Left colon (tissue), 2 donors: ENCODE measurements around the gene ANP32A. TPM values are rescaled to one million over a fixed set of nuclear protein-coding genes. Genes with fewer than 3 reads are reported as not detected.
"Not testable (repeated sequence)": the region's sequence is repeated elsewhere in the genome, so short reads cannot be mapped to it uniquely, and the experiment has no call there.

ENCODE experiments used
- ATAC-seq: fragments of 200-7000 bp; cut with Tn5 transposase; one replicate; pipeline ENCODE4 v1.9.1; 2020; ENCODE audit warnings: mild to moderate bottlenecking, moderate library complexity
- DNase-seq, 2 donors: peaks; one replicate each; pipeline ENCODE4 v3.0.0-alpha.2; 2020
- intact Hi-C, 2 donors: fragments of 100-400 bp; cut with DNase I in 1 of 2; cut with micrococcal nuclease in 1 of 2; formaldehyde crosslinking; loops; one replicate each; pipeline versions ENCODE4 v1.11.2 to v1.14.0; 2022; cut with DNase I, micrococcal nuclease
- total RNA-seq, 2 donors: library from RNA; stranded (reverse); fragmentation: NEBNext Ultra II Directional; extraction: Animal tissue kit (Norgen Biotek cat#: 25700); gene quantifications; one replicate each; pipeline ENCODE4 v1.2.1, GENCODE V29; 2021
- donor health status: DM: no; HTN: no; CAD: no.
- donor health status: DM: yes; HTN: yes; CAD: no.

Gene ANP32A
- total RNA-seq, 2 donors from 2014 or later: 91.9 to 122 TPM

DNA sequence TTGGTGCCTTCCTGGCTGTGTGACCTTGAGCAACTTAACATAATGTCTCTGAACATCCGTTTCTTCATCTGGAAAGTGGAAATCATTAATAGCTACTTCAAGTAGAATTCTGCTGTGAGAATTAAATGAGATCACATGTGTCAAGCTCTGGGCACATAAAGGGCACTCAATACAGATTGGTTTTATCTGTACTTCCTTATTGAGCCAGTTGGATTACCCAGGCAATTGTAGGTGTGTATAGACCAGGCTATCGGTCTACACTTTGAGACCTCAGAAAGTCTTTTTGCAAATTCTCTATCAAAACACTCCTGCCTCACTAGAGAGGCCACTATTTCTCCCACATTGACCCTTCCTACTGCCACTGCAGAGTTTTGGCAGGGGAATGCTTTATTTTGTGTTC lies 47.7 kb downstream of the ANP32A start:
- DNase-seq: no peak
- intact Hi-C loops: no loop called here
- peak; percentile 94 for ATAC-seq

- intact Hi-C loops: no loop called here
- ATAC-seq (no peak), DNase-seq (no peak)
These were observed 50.5 kb downstream of the ANP32A start for GRCh38 chr15:68770216-68770615.

DNA sequence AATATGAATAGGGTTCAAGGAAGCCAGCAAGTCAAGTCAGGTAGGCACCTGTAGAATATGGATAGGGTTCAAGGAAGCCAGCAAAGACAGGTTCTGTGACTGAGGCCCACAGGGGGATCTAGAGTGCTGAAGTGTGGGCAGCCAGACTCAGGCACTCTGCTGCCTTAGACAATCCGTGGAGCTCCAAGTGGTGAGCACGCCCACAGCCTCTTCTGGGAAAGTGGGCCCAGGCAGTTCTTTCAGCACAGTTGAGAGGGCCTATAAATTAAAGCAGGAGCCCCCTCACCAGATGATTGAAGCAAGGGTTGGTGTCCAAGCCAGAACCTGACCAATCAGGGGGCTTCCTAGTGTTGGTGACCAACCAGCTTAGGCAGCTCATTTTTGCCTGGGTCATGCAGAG lies 51.0 kb downstream of the ANP32A start:
- intact Hi-C loops: no loop called here
- ATAC-seq (no peak), DNase-seq (no peak)

- intact Hi-C loops: no loop called here
- no peak for ATAC-seq
- no peak for DNase-seq
These were observed 52.4 kb downstream of the ANP32A start for GRCh38 chr15:68768321-68768720.

DNA sequence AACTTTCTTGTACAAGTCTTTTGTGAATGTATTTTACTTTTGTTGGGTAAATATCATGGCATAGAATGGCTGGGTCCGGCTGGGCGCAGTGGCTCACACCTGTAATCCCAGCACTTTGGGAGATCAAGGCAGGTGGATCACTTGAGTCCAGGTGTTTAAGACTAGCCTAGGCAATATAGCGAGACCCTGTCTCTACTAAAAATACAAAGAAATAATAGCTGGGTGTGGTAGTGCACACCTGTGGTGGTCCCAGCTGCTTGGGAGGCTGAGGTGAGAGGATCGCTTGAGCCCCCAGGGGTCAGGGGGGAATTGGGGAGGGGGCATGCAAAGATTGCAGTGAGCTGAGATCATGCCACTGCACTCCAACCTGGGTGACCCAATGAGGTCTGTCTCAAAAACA lies 52.9 kb downstream of the ANP32A start:
- ATAC-seq: no peak
- intact Hi-C loops: no loop called here
- DNase-seq: no peak

- intact Hi-C loops: no loop called here
- DNase-seq (no peak), ATAC-seq (no peak)
These were observed 54.9 kb downstream of the ANP32A start for GRCh38 chr15:68765602-68766368.

- no peak for ATAC-seq
- no peak for DNase-seq
- intact Hi-C loops: no loop called here
These were observed 56.6 kb downstream of the ANP32A start for GRCh38 chr15:68764090-68764489.

GRCh38 chr15:68763063-68763462 lies 57.6 kb downstream of the ANP32A start:
- DNase-seq: no peak
- no peak for ATAC-seq
- intact Hi-C loops: no loop called here

DNA sequence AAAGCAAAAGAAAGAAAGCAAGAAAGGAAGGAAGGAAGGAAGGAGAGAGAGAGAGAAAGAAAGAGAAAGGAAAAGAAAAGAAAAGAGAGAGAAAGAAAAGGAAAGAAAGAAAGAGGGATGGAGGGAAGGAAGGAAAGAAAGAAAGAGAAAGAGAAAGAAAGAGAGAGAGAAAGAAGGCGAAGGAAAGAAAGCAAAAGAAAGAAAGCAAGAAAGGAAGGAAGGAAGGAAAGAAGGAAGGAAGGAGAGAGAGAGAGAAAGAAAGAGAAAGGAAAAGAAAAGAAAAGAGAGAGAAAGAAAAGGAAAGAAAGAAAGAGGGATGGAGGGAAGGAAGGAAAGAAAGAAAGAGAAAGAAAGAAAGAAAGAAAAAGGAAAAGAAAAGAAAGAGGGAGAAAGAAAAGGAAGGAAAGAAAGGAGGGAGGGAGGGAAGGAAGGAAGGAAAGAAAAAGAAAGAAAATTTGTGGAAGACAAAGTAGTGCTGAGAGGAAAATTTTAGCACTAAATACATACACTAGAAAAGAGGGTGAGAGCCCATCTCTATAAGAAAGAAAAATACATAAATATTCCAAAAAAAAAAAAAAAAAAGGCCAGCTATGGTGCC lies 60.6 kb downstream of the ANP32A start:
- ATAC-seq, DNase-seq, intact Hi-C loops: not testable (repeated sequence)

DNA sequence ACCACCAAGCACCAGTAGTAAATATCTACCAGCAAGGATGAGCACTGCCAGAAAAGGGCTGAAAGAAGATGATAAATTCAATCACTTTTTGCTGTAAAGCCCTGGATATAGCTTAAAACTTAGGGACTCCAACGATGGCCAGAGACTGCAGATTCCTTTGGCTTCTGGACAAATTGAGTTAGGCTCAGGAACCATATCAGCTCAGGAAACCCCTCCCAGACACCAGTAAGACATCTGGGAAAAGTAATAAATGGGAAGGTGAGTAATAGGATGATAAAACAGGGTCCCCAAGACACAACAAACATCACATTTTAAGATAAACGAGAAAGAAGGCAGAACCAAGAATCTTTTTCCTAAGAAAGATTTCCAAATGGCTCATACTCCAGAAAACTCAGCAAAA lies 65.0 kb downstream of the ANP32A start:
- DNase-seq (no peak), ATAC-seq (no peak)
- intact Hi-C loops: no loop called here

DNA sequence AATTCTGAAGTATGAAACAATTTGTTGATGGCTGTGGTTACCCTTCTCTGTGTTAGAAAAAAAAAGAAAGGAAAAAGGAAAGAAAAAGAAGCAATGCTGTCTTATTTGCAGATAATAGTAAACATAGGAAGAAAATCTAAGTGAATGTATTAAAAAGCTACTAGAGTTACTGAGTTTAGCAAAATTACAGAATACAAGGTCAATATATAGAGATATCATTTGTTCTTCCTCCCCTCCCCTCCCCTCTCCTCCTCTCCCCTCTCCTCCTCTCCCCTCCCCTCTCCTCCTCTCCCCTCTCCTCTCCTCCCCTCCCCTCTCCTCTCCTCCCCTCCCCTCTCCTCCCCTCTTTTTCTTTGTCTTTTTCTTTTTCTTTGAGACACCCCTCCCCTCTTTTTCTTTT lies 69.1 kb downstream of the ANP32A start:
- no peak for ATAC-seq
- intact Hi-C loops: no loop called here
- no peak for DNase-seq

- intact Hi-C loops: no loop called here
- DNase-seq: no peak
- ATAC-seq: no peak
These were observed 70.9 kb downstream of the ANP32A start for GRCh38 chr15:68749793-68750192.

DNA sequence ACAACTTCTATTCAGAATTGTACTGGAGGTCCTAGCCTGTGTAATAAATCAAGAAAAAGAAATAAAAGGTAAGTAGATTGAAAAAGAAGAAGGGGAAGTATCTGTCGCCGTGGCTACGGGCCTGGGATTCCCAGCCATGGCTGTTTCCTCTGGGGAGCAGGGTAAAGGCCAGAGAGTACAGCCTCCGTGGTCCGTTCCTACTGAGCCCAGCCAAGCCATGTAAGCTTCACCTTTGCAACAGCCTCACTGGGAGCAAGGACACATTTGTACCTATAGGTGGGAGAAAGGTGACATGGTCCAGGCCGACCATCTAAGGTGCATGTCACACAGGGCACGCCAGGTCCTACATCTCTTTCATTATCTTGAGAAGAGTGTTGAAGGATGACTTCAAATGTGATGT lies 71.3 kb downstream of the ANP32A start:
- ATAC-seq (no peak), DNase-seq (no peak)
- intact Hi-C loops: no loop called here

DNA sequence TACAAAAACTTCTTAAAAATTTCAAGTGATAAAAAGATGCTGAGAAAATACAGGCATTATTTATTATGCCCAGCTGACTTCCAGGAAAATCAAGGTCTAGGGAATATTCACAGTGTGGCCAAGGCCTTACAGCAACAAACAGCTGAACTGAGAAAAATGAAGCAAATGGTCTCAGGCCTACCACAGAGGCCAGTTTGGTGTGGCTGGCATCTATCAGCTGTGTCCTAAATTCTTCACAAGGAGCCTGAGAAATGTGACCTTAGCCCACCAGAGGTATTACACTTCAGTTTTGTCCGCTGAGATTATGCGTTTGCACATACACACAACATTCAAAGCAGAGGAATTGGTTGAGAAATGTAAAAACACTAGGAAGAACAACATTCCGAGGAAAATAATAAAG lies 77.4 kb downstream of the ANP32A start:
- no peak for ATAC-seq
- intact Hi-C loops: no loop called here

GRCh38 chr15:68739390-68740080 lies 81.2 kb downstream of the ANP32A start:
- intact Hi-C loops: no loop called here
- no peak for DNase-seq

More for the DNA sequence above, 77.4 kb downstream of the ANP32A start:
- DNase-seq: no peak

GRCh38 chr15:68735610-68736009 lies 85.1 kb downstream of the ANP32A start:
- intact Hi-C loops: no loop called here
- no peak for ATAC-seq
- no peak for DNase-seq

More at GRCh38 chr15:68739390-68740080, 81.2 kb downstream of the ANP32A start:
- ATAC-seq: no peak

GRCh38 chr15:68734881-68735280 lies 85.8 kb downstream of the ANP32A start:
- ATAC-seq: no peak

DNA sequence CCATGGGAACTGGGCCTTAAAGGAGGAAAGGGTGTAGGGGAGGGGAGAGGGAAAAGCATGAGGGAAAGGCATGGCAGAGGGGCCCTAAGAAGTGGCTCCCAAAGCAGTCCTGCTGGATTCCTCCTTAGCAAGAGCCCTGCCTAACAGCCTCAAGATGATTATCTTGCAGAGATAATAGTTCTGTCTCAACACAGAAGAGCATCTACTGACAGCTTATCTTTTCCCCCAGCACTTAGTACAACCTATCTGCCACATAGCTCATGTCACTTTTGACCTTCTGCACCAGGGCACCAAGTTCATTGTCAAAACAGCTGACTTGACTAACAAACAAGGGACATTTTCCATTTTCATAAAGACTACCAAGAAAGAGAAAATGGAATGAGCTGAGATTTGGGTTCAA lies 86.3 kb downstream of the ANP32A start:
- no peak for DNase-seq
- intact Hi-C loops: loop anchor here in 1 of 2 donors (5.0 kb wide), 1 partner anchor 143 kb away; no protein-coding TSS in a partner anchor
- no peak for ATAC-seq

More at GRCh38 chr15:68734881-68735280, 85.8 kb downstream of the ANP32A start:
- DNase-seq: no peak
- intact Hi-C loops: loop anchor here in 1 of 2 donors (5.0 kb wide), 1 partner anchor 142 kb away; no protein-coding TSS in a partner anchor

DNA sequence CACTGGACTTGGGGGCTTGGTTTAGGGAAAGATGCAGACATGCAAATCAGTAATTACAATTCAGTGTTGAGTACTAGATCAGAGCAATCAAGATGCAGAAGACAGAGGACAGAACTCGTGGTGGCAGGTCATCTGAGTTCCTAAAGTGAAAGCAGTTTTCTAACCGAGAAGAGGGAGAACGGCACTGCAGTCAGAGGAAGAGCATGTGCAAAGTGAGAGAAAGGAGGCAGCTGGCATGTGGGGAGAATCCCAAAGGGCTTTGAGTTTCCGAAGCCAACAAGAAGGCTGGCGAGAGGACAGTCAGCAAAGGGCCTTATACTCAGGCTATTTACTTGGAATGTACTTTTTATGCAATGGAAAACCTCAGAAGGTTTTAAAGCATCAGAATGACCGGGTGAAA lies 87.0 kb downstream of the ANP32A start:
- no peak for ATAC-seq
- intact Hi-C loops: loop anchor here in 1 of 2 donors (5.0 kb wide), 1 partner anchor 144 kb away; no protein-coding TSS in a partner anchor
- DNase-seq: no peak

GRCh38 chr15:68732451-68732850 lies 88.2 kb downstream of the ANP32A start:
- DNase-seq (no peak), ATAC-seq (no peak)
- intact Hi-C loops: loop anchor here in 1 of 2 donors (5.0 kb wide), 1 partner anchor 145 kb away; no protein-coding TSS in a partner anchor
